Measurements from ENCODE around the gene USP27X. TPM values are rescaled to one million over a fixed set of nuclear protein-coding genes. Genes with fewer than 3 reads are reported as not detected.

USP27X gene
- total and polyA plus RNA-seq, 2 of the 8 experiments (the other 6 are each of a cell fraction or from before 2014, with no cell fraction given), result 3.8 to 4.7 TPM

GRCh38 chrX:49896951-49897350, 17.7 kb downstream of the USP27X start:
- no peak for FAIRE-seq
- H3K56ac ChIP-seq (replicated peaks; ENCODE audit: insufficient read length, low read depth, low read length), result no peak overlapping the region

More at GRCh38 chrX:49896951-49897350, 17.7 kb downstream of the USP27X start:
- no peak overlapping the region for H3K9ac ChIP-seq (replicated peaks in 1 of 4; ENCODE audit: extremely low read depth in 1 of 4, low read depth in 3 of 4, low read length in 3 of 4)
- no peak overlapping the region for H2BK120ac ChIP-seq (replicated peaks; ENCODE audit: low read depth, low read length)
- no peak overlapping the region for H3K18ac ChIP-seq (ENCODE audit: extremely low read depth, low read length)
- 87% methylated on average over 3 of the region's 4 CpGs; no CpG with 5 or more reads in 1 of the 2 experiments for WGBS, 2 experiments (ENCODE audit: extremely low coverage in 1 of 2, insufficient coverage in 1 of 2, insufficient read length in 1 of 2, insufficient replicate concordance in 2 of 2, low coverage in 1 of 2, low lambda C conversion rate in 2 of 2, missing lambda C conversion rate in 1 of 2)
- H2BK15ac ChIP-seq (ENCODE audit: low read length), result no peak overlapping the region
- H2BK20ac ChIP-seq (ENCODE audit: low read length), result no peak overlapping the region
- no peak overlapping the region for H2BK12ac ChIP-seq (ENCODE audit: low read depth, low read length)
- H3K79me1 ChIP-seq (ENCODE audit: low read depth, low read length), result no peaks in the 10 kb centered on the region
- H3K4me3 ChIP-seq (ENCODE audit: extremely low read depth in 1 of 4, insufficient read depth in 2 of 4, low read depth in 3 of 4, low read length in 4 of 4), result no peak overlapping the region
- H4K20me1 ChIP-seq (replicated peaks in 1 of 2; ENCODE audit: control insufficient read depth in 1 of 2, insufficient read depth in 2 of 2, low read length in 2 of 2), result no peaks in the 10 kb centered on the region
- H4K5ac ChIP-seq (ENCODE audit: insufficient read length, low read depth, low read length), result no peak overlapping the region
- ChIA-PET CTCF (ENCODE audit: partially characterized antibody) (no interaction called here), POLR2A (ENCODE audit: partially characterized antibody) (no interaction called here)
- no peak overlapping the region for H2AK5ac ChIP-seq (ENCODE audit: low read depth, low read length)
- no peak overlapping the region for H3K4ac ChIP-seq (replicated peaks; ENCODE audit: insufficient read length, low read depth, low read length)
- no peak overlapping the region for H3K4me2 ChIP-seq (ENCODE audit: insufficient read depth in 1 of 2, low read depth in 2 of 2, low read length in 2 of 2)
- H3K4me1 ChIP-seq (replicated peaks in 1 of 4; ENCODE audit: control insufficient read depth in 3 of 4, insufficient read depth in 4 of 4, low read length in 3 of 4), result no peaks in the 10 kb centered on the region
- H4K91ac ChIP-seq (replicated peaks; ENCODE audit: insufficient read length, low read length), result no peak overlapping the region
- H2AFZ ChIP-seq (ENCODE audit: low read length), result no peak overlapping the region
- no peak overlapping the region for H3K27ac ChIP-seq (ENCODE audit: low read depth, low read length)
- H3K14ac ChIP-seq (ENCODE audit: insufficient read length), result no peak overlapping the region
- no peaks in the 10 kb centered on the region; a peak in 1 of 7 replicates for H3K27me3 ChIP-seq (replicated peaks in 1 of 4; ENCODE audit: control insufficient read depth in 3 of 4, extremely low read depth in 1 of 4, insufficient read depth in 3 of 4, low read length in 3 of 4)
- no peak for DNase-seq (ENCODE audit: low read depth in 1 of 2, low spot score in 2 of 2)
- no peak overlapping the region for H4K8ac ChIP-seq (ENCODE audit: extremely low read depth, insufficient read depth, low read length)
- H3K9me3 ChIP-seq (ENCODE audit: insufficient read depth in 2 of 2, low read depth in 1 of 2, low read length in 1 of 2), result no peaks in the 10 kb centered on the region; a peak in 1 of 4 replicates
- no peaks in the 10 kb centered on the region for H3K23me2 ChIP-seq (ENCODE audit: low read depth, low read length)
- TF ChIP-seq USF2 (IDR thresholded peaks at IDR 0.05; ENCODE audit: low read length) (no peak), MAFK (IDR thresholded peaks at IDR 0.05; ENCODE audit: low read depth, low read length) (no peak), YY1 (IDR thresholded peaks at IDR 0.05; ENCODE audit: low read depth, low read length) (no peak), HDAC2 (IDR thresholded peaks at IDR 0.05; ENCODE audit: borderline replicate concordance in 1 of 2, low read depth in 2 of 2, low read length in 2 of 2) (no peak), BACH1 (IDR thresholded peaks at IDR 0.05; ENCODE audit: low read length) (no peak), JUND (IDR thresholded peaks at IDR 0.05; ENCODE audit: low read length) (no peak)
- H3K36me3 ChIP-seq (ENCODE audit: control insufficient read depth in 2 of 4, insufficient read depth in 4 of 4, low read length in 3 of 4), result no peaks in the 10 kb centered on the region
- no peak overlapping the region for H2BK5ac ChIP-seq (ENCODE audit: low read depth, low read length)
- H3K23ac ChIP-seq (ENCODE audit: insufficient read length), result no peak overlapping the region
- H3K79me2 ChIP-seq (ENCODE audit: control insufficient read depth in 1 of 2, insufficient read depth in 2 of 2, low read length in 2 of 2), result no peaks in the 10 kb centered on the region
